GM19397 (cell line): ENCODE data around the gene ABLIM3.

Experiments
- ATAC-seq: cut with Tn5 transposase; IDR thresholded peaks from one replicate; pipeline ENCODE4 v1.9.1; 2021; ENCODE audit warnings: mild to moderate bottlenecking, moderate library complexity; ENCODE audit not compliant: unreplicated experiment

Gene ABLIM3

GRCh38 chr5:149274939-149275338, 133.6 kb downstream of the ABLIM3 start:
- ATAC-seq = no peak

GRCh38 chr5:149277801-149278200, 136.5 kb downstream of the ABLIM3 start:
- no peak for ATAC-seq

- no peak for ATAC-seq
These were observed 137.3 kb downstream of the ABLIM3 start for GRCh38 chr5:149278451-149279210.

- ATAC-seq = no peak
These were observed 138.4 kb downstream of the ABLIM3 start for GRCh38 chr5:149279661-149280060.

GRCh38 chr5:149280124-149280523, 138.8 kb downstream of the ABLIM3 start:
- no peak for ATAC-seq

GRCh38 chr5:149280802-149281201, 139.5 kb downstream of the ABLIM3 start:
- ATAC-seq = no peak

- ATAC-seq = no peak
These were observed 141.0 kb downstream of the ABLIM3 start for GRCh38 chr5:149282027-149282965.

GRCh38 chr5:149282966-149283332, 141.7 kb downstream of the ABLIM3 start:
- ATAC-seq = no peak

- no peak for ATAC-seq
These were observed 142.6 kb downstream of the ABLIM3 start for GRCh38 chr5:149283626-149284480.

- ATAC-seq = no peak
These were observed 143.2 kb downstream of the ABLIM3 start for GRCh38 chr5:149284501-149284900.

- no peak for ATAC-seq
These were observed 143.9 kb downstream of the ABLIM3 start for GRCh38 chr5:149285153-149285552.

- no peak for ATAC-seq
These were observed 147.1 kb downstream of the ABLIM3 start for GRCh38 chr5:149288436-149288835.

GRCh38 chr5:149289301-149289700, 148.0 kb downstream of the ABLIM3 start:
- no peak for ATAC-seq

GRCh38 chr5:149294872-149295829, 153.9 kb downstream of the ABLIM3 start:
- ATAC-seq = no peak

- no peak for ATAC-seq
These were observed 156.2 kb downstream of the ABLIM3 start for GRCh38 chr5:149297340-149298025.

GRCh38 chr5:149298163-149298562, 156.9 kb downstream of the ABLIM3 start:
- no peak for ATAC-seq

- ATAC-seq = no peak
These were observed 157.6 kb downstream of the ABLIM3 start for GRCh38 chr5:149298842-149299404.

GRCh38 chr5:149299451-149300054, 158.3 kb downstream of the ABLIM3 start:
- ATAC-seq = no peak

- no peak for ATAC-seq
These were observed 159.1 kb downstream of the ABLIM3 start for GRCh38 chr5:149300441-149300840.
